SK-N-SH treated with all-trans-retinoic acid at 6 μM for 48 hours (cell line): ENCODE data around the gene FRYL.

Source experiments
- CREB5 ChIP-seq: fragments of 250-450 bp; sonication (Bioruptor Pico); IDR thresholded peaks from 2 replicates; pipeline ENCODE4 v1.5.1; 2020; ENCODE audit warnings: low read depth, mild to moderate bottlenecking, moderate library complexity
- GLIS3 ChIP-seq: fragments of 250-450 bp; sonication (Bioruptor Pico); IDR thresholded peaks from 2 replicates; pipeline ENCODE4 v1.5.0; 2020; ENCODE audit warnings: mild to moderate bottlenecking, moderate library complexity
- TOX ChIP-seq: fragments of 250-450 bp; sonication (Bioruptor Pico); IDR thresholded peaks from 2 replicates; pipeline ENCODE4 v1.8.0; 2021; ENCODE audit warnings: mild to moderate bottlenecking, moderate library complexity, borderline replicate concordance
- TSHZ2 ChIP-seq: fragments of 250-450 bp; sonication (Bioruptor Pico); IDR thresholded peaks from 2 replicates; pipeline ENCODE4 v1.5.0; 2020; ENCODE audit warnings: mild to moderate bottlenecking, moderate library complexity
- ZFP3 ChIP-seq: fragments of 250-450 bp; sonication (Bioruptor Pico); IDR thresholded peaks from 2 replicates; pipeline ENCODE4 v1.5.0; 2020; ENCODE audit warnings: mild to moderate bottlenecking, moderate library complexity

- TF ChIP-seq TOX (CRISPR knock-in tag) (no peak), CREB5 (CRISPR knock-in tag) (no peak), ZFP3 (CRISPR knock-in tag) (no peak), GLIS3 (no peak), TSHZ2 (CRISPR knock-in tag) (no peak)
Measured at GRCh38 chr4:48752726-48753125, 27.4 kb downstream of the FRYL start.
